Stomach (tissue), 9 donors: ENCODE measurements around the gene PIK3R2. TPM values are rescaled to one million over a fixed set of nuclear protein-coding genes. Genes with fewer than 3 reads are reported as not detected.

Experiments
- DNase-seq, 2 donors: peaks; one replicate each; pipeline versions ENCODE4 v3.0.0 to v3.0.0-alpha.2; 2013 to 2019
- H3K27ac ChIP-seq, 5 donors: fragments of 200-600 bp in 4 of 5; sonication (generic) in 4 of 5; one replicate each; pipeline ENCODE4 v1.5.1; 2013 to 2019; ENCODE audit warnings: mild to moderate bottlenecking in 1 of 5, moderate library complexity in 1 of 5
- H3K27me3 ChIP-seq, 3 donors: fragments of 200-600 bp; sonication (generic); one replicate each; pipeline ENCODE4 v1.5.1; 2017 to 2019; ENCODE audit warnings: mixed run types in 1 of 3
- H3K36me3 ChIP-seq, 4 donors: fragments of 200-600 bp; sonication (generic); 1 replicate in 3 of 4; 2 replicates in 1 of 4; pipeline ENCODE4 v1.5.1; 2016 to 2019
- H3K4me1 ChIP-seq, 4 donors: fragments of 200-600 bp; sonication (generic); one replicate each; pipeline ENCODE4 v1.5.1; 2016 to 2019
- H3K4me3 ChIP-seq, 4 donors: fragments of 200-600 bp; sonication (generic) in 3 of 4; one replicate each; pipeline ENCODE4 v1.5.1; 2016 to 2019; ENCODE audit warnings: mild to moderate bottlenecking in 1 of 4
- H3K9me3 ChIP-seq, 4 donors: fragments of 200-600 bp; sonication (generic); one replicate each; pipeline ENCODE4 v1.5.1; 2016 to 2019
- CTCF ChIP-seq, 7 experiments: fragments of 450-650 bp in 4 of 7; fragments of 200-600 bp in 3 of 7; sonication (generic) in 3 of 7; IDR thresholded peaks; one replicate each; pipeline ENCODE4 v1.5.1; 2016 to 2019; ENCODE audit warnings: antibody characterized with exemption in 7 of 7, control low read depth in 2 of 7, mild to moderate bottlenecking in 1 of 7
- EP300 ChIP-seq: sonication (generic); formaldehyde crosslinking; IDR thresholded peaks from one replicate; pipeline ENCODE4 v1.6.1; 2017; ENCODE audit warnings: antibody characterized with exemption
- POLR2A ChIP-seq, 4 donors: fragments of 450-650 bp; IDR thresholded peaks; one replicate each; pipeline ENCODE4 v1.6.1; 2016; ENCODE audit warnings: antibody characterized with exemption in 4 of 4, control low read depth in 2 of 4, mild to moderate bottlenecking in 1 of 4, moderate library complexity in 1 of 4
- POLR2AphosphoS5 ChIP-seq, 3 donors: sonication (generic); formaldehyde crosslinking; IDR thresholded peaks; one replicate each; pipeline ENCODE4 v1.6.1; 2016; ENCODE audit warnings: antibody characterized with exemption in 3 of 3
- WGBS, 5 donors: extraction: QIAGEN DNeasy Blood & Tissue Kit in 3 of 5; methylation state at CpG; one replicate each; pipeline versions ENCODE4 v1.1.5 to v1.1.7; 2013 to 2018; 5-methylcytosine and 5-hydroxymethylcytosine counted together
- intact Hi-C: fragments of 100-400 bp; cut with DNase I; formaldehyde crosslinking; loops from one replicate; pipeline ENCODE4 v1.15.1; 2023; ENCODE audit warnings: low total_unique reads
- polyA plus RNA-seq, 3 donors: library from polyadenylated mRNA; stranded (reverse); fragments of 200-250 nt; gene quantifications; one replicate each; pipeline ENCODE4 v1.2.3, GENCODE V29; 2013
- total RNA-seq, 5 donors: library from RNA; depleted of rRNA; stranded (reverse); fragments of >200 nt; gene quantifications; one replicate each; pipeline versions ENCODE4 v1.1.0 to v1.2.3, GENCODE V29; 2014 to 2016
- donor health status: healthy with polysubstance abuse.
- donor health status: Bipolar disorder and iron deficiency.
- donor health status: healthy.

Gene PIK3R2
- total and polyA plus RNA-seq, 8 donors: 2.0 to 490 (median 10.0) TPM

- intact Hi-C loops: no loop called here
- Histone ChIP-seq H3K4me1 (peaks cover 0 to 5% (median 0%) of the 10 kb centered on the region in 4 donors), H3K4me3 (no peak overlapping the region), H3K27ac (no peak overlapping the region), H3K9me3 (no peaks in the 10 kb centered on the region), H3K36me3 (peaks cover 35 to 99% (median 96%) of the 10 kb centered on the region in 4 donors), H3K27me3 (no peaks in the 10 kb centered on the region)
- DNase-seq: no peak
- WGBS, 5 donors: 83 to 87% (median 85%) methylated on average over 9 to 31 of the region's 31 CpGs
- TF ChIP-seq POLR2A (IDR thresholded peaks at IDR 0.05) (no peak), POLR2AphosphoS5 (IDR thresholded peaks at IDR 0.05) (no peak), CTCF (IDR thresholded peaks at IDR 0.05) (no peak), EP300 (no peak)
These were observed 20.9 kb upstream of the PIK3R2 start for GRCh38 chr19:18131841-18132596.

GRCh38 chr19:18135712-18136584, 17.0 kb upstream of the PIK3R2 start:
- TF ChIP-seq CTCF (IDR thresholded peaks at IDR 0.05) (no peak), POLR2AphosphoS5 (IDR thresholded peaks at IDR 0.05) (no peak), EP300 (no peak), POLR2A (IDR thresholded peaks at IDR 0.05) (no peak)
- H3K4me3 ChIP-seq: no peak overlapping the region
- no peaks in the 10 kb centered on the region for H3K27me3 ChIP-seq
- no peaks in the 10 kb centered on the region for H3K9me3 ChIP-seq
- H3K36me3 ChIP-seq: peaks cover 23 to 98% (median 95%) of the 10 kb centered on the region in 4 donors
- DNase-seq: peak in 1 of 2 donors; percentile 69
- no peak overlapping the region for H3K27ac ChIP-seq
- H3K4me1 ChIP-seq: no peaks in the 10 kb centered on the region
- 83 to 95% (median 88%) methylated on average over 16 to 18 of the region's 18 CpGs for WGBS, 5 donors
- intact Hi-C loops: no loop called here

GRCh38 chr19:18137242-18137641, 15.7 kb upstream of the PIK3R2 start:
- H3K36me3 ChIP-seq: peaks cover 17 to 98% (median 94%) of the 10 kb centered on the region in 4 donors
- no peak for TF ChIP-seq POLR2A (IDR thresholded peaks at IDR 0.05)
- no peaks in the 10 kb centered on the region for H3K27me3 ChIP-seq
- 86 to 100% (median 87%) methylated on average over 5 to 11 of the region's 11 CpGs for whole genome bisulfite sequencing, 5 donors
- H3K9me3 ChIP-seq: no peaks in the 10 kb centered on the region
- intact Hi-C loops: no loop called here
- DNase-seq: no peak
- no peak overlapping the region for H3K4me3 ChIP-seq
- H3K27ac ChIP-seq: no peak overlapping the region
- no peaks in the 10 kb centered on the region for H3K4me1 ChIP-seq

- Histone ChIP-seq H3K27ac (no peak overlapping the region), H3K4me1 (no peaks in the 10 kb centered on the region), H3K9me3 (no peaks in the 10 kb centered on the region), H3K4me3 (no peak overlapping the region), H3K36me3 (peaks cover 18 to 97% (median 94%) of the 10 kb centered on the region in 4 donors), H3K27me3 (no peaks in the 10 kb centered on the region)
- no peak for DNase-seq
- intact Hi-C loops: no loop called here
- 83 to 94% (median 93%) methylated on average over 7 to 9 of the region's 9 CpGs for WGBS, 5 donors
- TF ChIP-seq CTCF (IDR thresholded peaks at IDR 0.05): no peak
- TF ChIP-seq POLR2AphosphoS5 (IDR thresholded peaks at IDR 0.05): no peak
- TF ChIP-seq EP300: no peak
- TF ChIP-seq POLR2A (IDR thresholded peaks at IDR 0.05): no peak
These were observed 15.2 kb upstream of the PIK3R2 start for GRCh38 chr19:18137657-18138339.
